ENCODE data around the gene PIM3.

DNA sequence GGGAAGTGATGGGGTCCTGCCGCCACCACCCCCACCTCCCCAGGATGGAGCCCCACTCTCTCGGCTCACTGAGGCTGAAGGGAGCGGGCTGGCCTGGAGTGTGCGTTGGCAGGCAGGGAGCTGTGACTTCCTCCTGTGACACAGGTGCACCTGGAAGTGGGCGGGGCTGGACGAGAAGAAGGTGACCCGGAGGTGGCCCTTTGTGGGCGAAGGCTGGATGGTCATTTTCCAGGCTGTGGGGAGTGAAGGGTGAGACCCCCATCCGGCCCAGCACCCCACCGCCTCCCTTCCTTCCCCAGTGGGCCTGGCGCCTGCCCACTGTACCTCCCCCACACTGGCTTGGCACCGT is 36.7 kb downstream of the PIM3 start:
- TF ChIP-seq, protein P1, sequence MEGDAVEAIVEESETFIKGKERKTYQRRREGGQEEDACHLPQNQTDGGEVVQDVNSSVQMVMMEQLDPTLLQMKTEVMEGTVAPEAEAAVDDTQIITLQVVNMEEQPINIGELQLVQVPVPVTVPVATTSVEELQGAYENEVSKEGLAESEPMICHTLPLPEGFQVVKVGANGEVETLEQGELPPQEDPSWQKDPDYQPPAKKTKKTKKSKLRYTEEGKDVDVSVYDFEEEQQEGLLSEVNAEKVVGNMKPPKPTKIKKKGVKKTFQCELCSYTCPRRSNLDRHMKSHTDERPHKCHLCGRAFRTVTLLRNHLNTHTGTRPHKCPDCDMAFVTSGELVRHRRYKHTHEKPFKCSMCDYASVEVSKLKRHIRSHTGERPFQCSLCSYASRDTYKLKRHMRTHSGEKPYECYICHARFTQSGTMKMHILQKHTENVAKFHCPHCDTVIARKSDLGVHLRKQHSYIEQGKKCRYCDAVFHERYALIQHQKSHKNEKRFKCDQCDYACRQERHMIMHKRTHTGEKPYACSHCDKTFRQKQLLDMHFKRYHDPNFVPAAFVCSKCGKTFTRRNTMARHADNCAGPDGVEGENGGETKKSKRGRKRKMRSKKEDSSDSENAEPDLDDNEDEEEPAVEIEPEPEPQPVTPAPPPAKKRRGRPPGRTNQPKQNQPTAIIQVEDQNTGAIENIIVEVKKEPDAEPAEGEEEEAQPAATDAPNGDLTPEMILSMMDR (IDR thresholded peaks at IDR 0.05; ENCODE audit: low read depth, low read length): no peak
- no peak for TF ChIP-seq POLR2A (IDR thresholded peaks at IDR 0.05; ENCODE audit: extremely low read depth, insufficient read length)

Data from NB4 (cell line).